ENCODE data around the gene CLCN7. TPM values are rescaled to one million over a fixed set of nuclear protein-coding genes. Genes with fewer than 3 reads are reported as not detected.

CLCN7 gene
- total and polyA plus RNA-seq, 2 of the 4 experiments (the other 2 are of a cell fraction) = 10.8 to 45.2 TPM

- ATAC-seq (ENCODE audit: low read depth) = no peak
- peak overlapping the region; percentile 82 for H2AK9ac ChIP-seq (replicated peaks; ENCODE audit: low read depth, low read length, poor library complexity)
- H3K27me3 ChIP-seq (ENCODE audit: control insufficient read depth, insufficient read depth, low read length) = peaks cover 6% of the 10 kb centered on the region; the same call in 1 of the 2 replicates
- no peak overlapping the region for H3K14ac ChIP-seq (replicated peaks; ENCODE audit: low read depth, low read length)
- no peak overlapping the region for H3K4me3 ChIP-seq (ENCODE audit: insufficient read depth, low read depth, low read length)
- no peak overlapping the region for H3K56ac ChIP-seq (ENCODE audit: extremely low read depth, insufficient read depth, low read length)
- TF ChIP-seq MAZ (IDR thresholded peaks at IDR 0.05; ENCODE audit: borderline replicate concordance, low read depth, low read length) = no peak
- TF ChIP-seq ELK1 (IDR thresholded peaks at IDR 0.05; ENCODE audit: borderline replicate concordance, low read depth, low read length) = no peak
- no peak for TF ChIP-seq CEBPB (IDR thresholded peaks at IDR 0.05; ENCODE audit: low read depth, low read length)
- no peak for TF ChIP-seq RFX5 (IDR thresholded peaks at IDR 0.05; ENCODE audit: low read depth, low read length)
- no peak for TF ChIP-seq FOS (IDR thresholded peaks at IDR 0.05; ENCODE audit: low read depth, low read length)
- TF ChIP-seq NFE2L2 (IDR thresholded peaks at IDR 0.05; ENCODE audit: low read depth, low read length) = no peak
- TF ChIP-seq RAD21 (IDR thresholded peaks at IDR 0.05; ENCODE audit: low read length) = no peak
- no peak for TF ChIP-seq RCOR1 (IDR thresholded peaks at IDR 0.05; ENCODE audit: insufficient replicate concordance, low read length)
- no peak for TF ChIP-seq USF2 (IDR thresholded peaks at IDR 0.05; ENCODE audit: low read depth, low read length)
- TF ChIP-seq SMC3 (IDR thresholded peaks at IDR 0.05; ENCODE audit: low read depth, low read length) = no peak
- no peak for TF ChIP-seq CTCF (conservative IDR thresholded peaks at IDR 0.05; ENCODE audit: low read depth, low read length)
- WGBS, 2 experiments (ENCODE audit: extremely low coverage in 2 of 2, insufficient read length in 1 of 2) = 84% methylated on average over 42 of the region's 47 CpGs; no CpG with 5 or more reads in 1 of the 2 experiments
- peak overlapping the region; percentile 21 for H2AFZ ChIP-seq (replicated peaks; ENCODE audit: low read length, poor library complexity)
- in situ Hi-C loops (cut with MboI; ENCODE audit: low sequenced_read_pairs) = no loop called here
- H3K4me1 ChIP-seq (ENCODE audit: control insufficient read depth, insufficient read depth, low read length) = no peaks in the 10 kb centered on the region
- H2BK20ac ChIP-seq (ENCODE audit: low read depth, low read length) = no peak overlapping the region
- no peaks in the 10 kb centered on the region for H3K9me1 ChIP-seq (ENCODE audit: insufficient read depth, low read length)
- no peak overlapping the region for H3K27ac ChIP-seq (ENCODE audit: insufficient read depth, low read length)
- H3K9me3 ChIP-seq (ENCODE audit: control insufficient read depth, insufficient read depth, low read length) = no peaks in the 10 kb centered on the region
- no TSS peak for BruUV-seq (replicated peaks)
- no peak overlapping the region for H2BK15ac ChIP-seq (ENCODE audit: low read depth, low read length)
- ChIA-PET POLR2A (ENCODE audit: unreplicated experiment) (no interaction called here), CTCF (no interaction called here)
- no peak overlapping the region for H3K4ac ChIP-seq (ENCODE audit: low read depth, low read length)
- no peaks in the 10 kb centered on the region for H3K79me1 ChIP-seq (ENCODE audit: low read depth in 1 of 2, low read length in 2 of 2)
- H3K23ac ChIP-seq (ENCODE audit: low read depth, low read length) = no peak overlapping the region
- H4K5ac ChIP-seq (ENCODE audit: low read depth, low read length) = no peak overlapping the region
- no peak overlapping the region for H4K91ac ChIP-seq (ENCODE audit: insufficient read depth, low read depth, low read length)
- H2BK120ac ChIP-seq (ENCODE audit: low read depth, low read length) = no peak overlapping the region
- dilution Hi-C loops (cut with HindIII; ENCODE audit: low sequenced_read_pairs, unreplicated experiment) = no loop called here
- H3K36me3 ChIP-seq (ENCODE audit: control insufficient read depth, insufficient read depth, low read length) = no peaks in the 10 kb centered on the region
- no peaks in the 10 kb centered on the region for H4K20me1 ChIP-seq (ENCODE audit: insufficient read depth, low read length)
- no peak overlapping the region for H2AK5ac ChIP-seq (ENCODE audit: low read depth, low read length)
- DNase-seq = no peak
- no peak overlapping the region for H2BK5ac ChIP-seq (ENCODE audit: low read depth, low read length, poor library complexity, severe bottlenecking)
- H4K8ac ChIP-seq (ENCODE audit: low read depth in 2 of 2, low read length in 2 of 2) = no peak overlapping the region
- H3K18ac ChIP-seq (ENCODE audit: low read depth, low read length) = no peak overlapping the region
- H3K9ac ChIP-seq (ENCODE audit: low read depth, low read length) = no peak overlapping the region
- H3K4me2 ChIP-seq (ENCODE audit: low read depth, low read length) = no peak overlapping the region
- intact Hi-C loops (cut with micrococcal nuclease) = no loop called here
Measured at GRCh38 chr16:1436731-1437355, 38.0 kb downstream of the CLCN7 start.

Data from IMR-90 (cell line).